OCI-LY7 (cell line): ENCODE measurements around the gene SINHCAF. TPM values are rescaled to one million over a fixed set of nuclear protein-coding genes. Genes with fewer than 3 reads are reported as not detected.

Source experiments
- BruUV-seq: library from RNA; stranded (reverse); fragments of 400-500 nt; replicated peaks from 2 replicates; lab custom pipeline; 2021; lab: Mats Ljungman, UMichigan
- CTCF ChIA-PET: fragments of 300-600 bp; sonication (Branson Sonifier 250); formaldehyde crosslinking; loops from one replicate; lab custom pipeline; 2022; ENCODE audit warnings: antibody characterized with exemption; ENCODE audit not compliant: unreplicated experiment; lab: Charles Lee
- POLR2A ChIA-PET: fragments of 300-600 bp; sonication (Branson Sonifier 250); formaldehyde crosslinking; loops from one replicate; lab custom pipeline; 2022; ENCODE audit warnings: antibody characterized with exemption; lab: Charles Lee
- DNase-seq: peaks from one replicate; pipeline ENCODE4 v3.0.0-alpha.2; 2015; ENCODE audit warnings: low spot score
- H2AFZ ChIP-seq: fragments of 200-600 bp; sonication (generic), shearing (Covaris generic); 2 replicates; pipeline ENCODE4 v1.6.1; 2014; ENCODE audit warnings: mild to moderate bottlenecking, antibody characterized with exemption, low read length, moderate library complexity
- H3K27ac ChIP-seq: fragments of 200-600 bp; sonication (generic); 2 replicates; pipeline ENCODE4 v1.5.1; 2014; ENCODE audit warnings: mixed run types, low read depth, mild to moderate bottlenecking, moderate library complexity, low read length, inconsistent platforms; ENCODE audit not compliant: poor library complexity, severe bottlenecking
- H3K36me3 ChIP-seq: fragments of 200-600 bp; sonication (generic); 2 replicates; pipeline ENCODE4 v1.6.1; 2014; ENCODE audit warnings: mild to moderate bottlenecking, antibody characterized with exemption, low read length, moderate library complexity, mixed read lengths; ENCODE audit not compliant: insufficient read depth
- H3K4me1 ChIP-seq: fragments of 200-600 bp; sonication (generic); 2 replicates; pipeline ENCODE4 v1.5.1; 2014; ENCODE audit warnings: mild to moderate bottlenecking, low read length; ENCODE audit not compliant: insufficient read depth, poor library complexity, severe bottlenecking
- H3K4me2 ChIP-seq: fragments of 200-600 bp; sonication (generic); 2 replicates; pipeline ENCODE4 v1.6.1; 2014; ENCODE audit warnings: mild to moderate bottlenecking, low read length
- H3K4me3 ChIP-seq: fragments of 200-600 bp; sonication (generic); 2 replicates; pipeline ENCODE4 v1.5.1; 2014; ENCODE audit warnings: mild to moderate bottlenecking, low read depth, low read length; ENCODE audit not compliant: poor library complexity, severe bottlenecking
- H3K79me2 ChIP-seq: fragments of 200-600 bp; sonication (generic); 2 replicates; pipeline ENCODE4 v1.6.1; 2016; ENCODE audit warnings: low read depth, mild to moderate bottlenecking, low read length, moderate library complexity, mixed read lengths; ENCODE audit not compliant: insufficient read depth
- H3K9me2 ChIP-seq: fragments of 200-600 bp; sonication (generic); 2 replicates; pipeline ENCODE4 v1.6.1; 2016; ENCODE audit warnings: mild to moderate bottlenecking, low read length, mixed read lengths; ENCODE audit not compliant: insufficient read depth
- H3K9me3 ChIP-seq: fragments of 200-600 bp; sonication (generic); 2 replicates; pipeline ENCODE4 v1.6.1; 2014; ENCODE audit warnings: mild to moderate bottlenecking, mixed run types, low read length, mixed read lengths
- H4K20me1 ChIP-seq: fragments of 200-600 bp; sonication (generic); 2 replicates; pipeline ENCODE4 v1.6.1; 2014; ENCODE audit warnings: mild to moderate bottlenecking, antibody characterized with exemption, low read length, moderate library complexity, mixed read lengths; ENCODE audit not compliant: insufficient read depth
- CTCF ChIP-seq: fragments of 200-600 bp; sonication (generic); conservative IDR thresholded peaks from 2 replicates; pipeline ENCODE4 v1.5.1; 2014; ENCODE audit warnings: mild to moderate bottlenecking, antibody characterized with exemption, low read length, moderate library complexity, mixed read lengths
- EZH2phosphoT487 ChIP-seq: fragments of 200-600 bp; sonication (generic); IDR thresholded peaks from 2 replicates; pipeline ENCODE4 v1.6.1; 2018; ENCODE audit warnings: low read depth, borderline replicate concordance, mild to moderate bottlenecking, mixed run types, antibody characterized with exemption, low read length, moderate library complexity, mixed read lengths
- intact Hi-C: fragments of 100-400 bp; cut with micrococcal nuclease; formaldehyde crosslinking; loops from one replicate; pipeline ENCODE4 v1.10.0; 2022; ENCODE audit not compliant: unreplicated experiment
- total RNA-seq, 2 experiments: library from RNA; depleted of rRNA in 1 of 2; stranded (reverse); fragments of >200 nt in 1 of 2; shearing (Covaris generic) in 1 of 2; gene quantifications; 2 replicates each; pipeline ENCODE4 v1.2.3, GENCODE V29; 2014 to 2022

SINHCAF gene
- total RNA-seq, 2 experiments from 2014 or later, result 51.0 to 86.2 TPM

GRCh38 chr12:31342286-31342685, 16.3 kb upstream of the SINHCAF start:
- POLR2A ChIA-PET, result interaction anchor here (1.0 kb wide), 1 partner anchor 16 kb away, joined by 7 read pairs; the partner anchor contains the start of gene SINHCAF
- no TSS peak for BruUV-seq
- CTCF ChIA-PET, result no interaction called here

GRCh38 chr12:31339831-31340622, 14.1 kb upstream of the SINHCAF start:
- POLR2A ChIA-PET, result interaction anchor here (0.6 to 1.2 kb wide), 3 partner anchors 20 to 1408 kb away, joined by 3 to 4 read pairs (median 3); no protein-coding TSS in a partner anchor
- BruUV-seq, result no TSS peak
- no peak overlapping the region for H2AFZ ChIP-seq

More at GRCh38 chr12:31342286-31342685, 16.3 kb upstream of the SINHCAF start:
- H3K4me1 ChIP-seq, result no peaks in the 10 kb centered on the region
- H3K9me3 ChIP-seq, result no peaks in the 10 kb centered on the region
- no peak for DNase-seq
- intact Hi-C loops, result no loop called here
- H3K36me3 ChIP-seq, result no peaks in the 10 kb centered on the region
- H3K79me2 ChIP-seq, result no peaks in the 10 kb centered on the region
- H3K4me3 ChIP-seq, result no peak overlapping the region
- H4K20me1 ChIP-seq, result no peaks in the 10 kb centered on the region
- H3K4me2 ChIP-seq, result no peak overlapping the region
- no peak overlapping the region for H2AFZ ChIP-seq
- no peak overlapping the region for H3K27ac ChIP-seq
- no peaks in the 10 kb centered on the region for H3K9me2 ChIP-seq
- TF ChIP-seq CTCF (no peak), EZH2phosphoT487 (no peak)

More at GRCh38 chr12:31339831-31340622, 14.1 kb upstream of the SINHCAF start:
- intact Hi-C loops, result no loop called here
- CTCF ChIA-PET, result interaction anchor here (0.6 to 0.7 kb wide), 2 partner anchors 20 to 253 kb away, joined by 4 to 7 read pairs; no protein-coding TSS in a partner anchor
- DNase-seq, result no peak
- Histone ChIP-seq H3K79me2 (no peaks in the 10 kb centered on the region), H3K9me3 (no peaks in the 10 kb centered on the region), H4K20me1 (no peaks in the 10 kb centered on the region), H3K9me2 (no peaks in the 10 kb centered on the region), H3K36me3 (no peaks in the 10 kb centered on the region), H3K4me3 (no peak overlapping the region), H3K27ac (no peak overlapping the region), H3K4me2 (no peak overlapping the region), H3K4me1 (no peaks in the 10 kb centered on the region)
- TF ChIP-seq EZH2phosphoT487 (no peak), CTCF (no peak)
